RWPE2 (cell line): Measurements from ENCODE around the gene HSD17B12.
"Not testable (repeated sequence)": the region's sequence is repeated elsewhere in the genome, so short reads cannot be mapped to it uniquely, and the experiment has no call there.

Experiments used
- ATAC-seq: fragments of 200-7000 bp; cut with Tn5 transposase; 3 replicates; pipeline ENCODE4 v1.9.1; 2021; ENCODE audit warnings: low read depth
- DNase-seq: peaks from one replicate; pipeline ENCODE4 v3.0.0-alpha.2; 2020; ENCODE audit warnings: low spot score
- H3K27ac ChIP-seq: fragments of 450-650 bp; 2 replicates; pipeline ENCODE4 v1.5.1; 2017; ENCODE audit warnings: mild to moderate bottlenecking; ENCODE audit not compliant: poor library complexity, severe bottlenecking
- H3K27me3 ChIP-seq: fragments of 250-450 bp; sonication (Bioruptor Pico); 2 replicates; pipeline ENCODE4 v1.5.1; 2021; ENCODE audit warnings: mild to moderate bottlenecking, moderate library complexity; ENCODE audit not compliant: insufficient read depth, poor library complexity, severe bottlenecking
- H3K36me3 ChIP-seq: fragments of 250-450 bp; sonication (Bioruptor Pico); 2 replicates; pipeline ENCODE4 v1.5.1; 2020; ENCODE audit warnings: low read depth, mild to moderate bottlenecking, moderate library complexity
- H3K4me1 ChIP-seq: fragments of 250-450 bp; sonication (Bioruptor Pico); 2 replicates; pipeline ENCODE4 v1.5.1; 2021; ENCODE audit warnings: mild to moderate bottlenecking, moderate library complexity; ENCODE audit not compliant: insufficient read depth, poor library complexity, severe bottlenecking
- H3K4me3 ChIP-seq: fragments of 250-450 bp; sonication (Bioruptor Pico); 2 replicates; pipeline ENCODE4 v1.5.1; 2021; ENCODE audit warnings: mild to moderate bottlenecking, moderate library complexity; ENCODE audit not compliant: severe bottlenecking
- H3K9me3 ChIP-seq: fragments of 250-450 bp; sonication (Bioruptor Pico); 2 replicates; pipeline ENCODE4 v1.5.1; 2021; ENCODE audit warnings: mild to moderate bottlenecking, moderate library complexity; ENCODE audit not compliant: severe bottlenecking
- CTCF ChIP-seq: fragments of 450-650 bp; IDR thresholded peaks from one replicate; pipeline ENCODE4 v1.5.1; 2017; ENCODE audit warnings: mild to moderate bottlenecking, moderate library complexity; ENCODE audit not compliant: poor library complexity, severe bottlenecking

HSD17B12 gene

GRCh38 chr11:43760902-43761301 lies 80.4 kb downstream of the HSD17B12 start:
- Histone ChIP-seq H3K4me1 (no peaks in the 10 kb centered on the region), H3K4me3 (no peak overlapping the region), H3K27me3 (no peaks in the 10 kb centered on the region), H3K27ac (no peak overlapping the region), H3K9me3 (peaks cover 8% of the 10 kb centered on the region), H3K36me3 (peaks cover 44% of the 10 kb centered on the region)
- TF ChIP-seq CTCF = no peak
- DNase-seq (no peak), ATAC-seq (no peak)

GRCh38 chr11:43765194-43765593 lies 84.7 kb downstream of the HSD17B12 start:
- no peak overlapping the region for H3K4me3 ChIP-seq
- H3K36me3 ChIP-seq = peaks cover 44% of the 10 kb centered on the region
- no peak for TF ChIP-seq CTCF
- H3K4me1 ChIP-seq = no peaks in the 10 kb centered on the region
- H3K27ac ChIP-seq = no peak overlapping the region
- no peaks in the 10 kb centered on the region for H3K27me3 ChIP-seq
- DNase-seq = no peak
- no peak for ATAC-seq
- H3K9me3 ChIP-seq = peaks cover 8% of the 10 kb centered on the region

- not testable (repeated sequence) for H3K4me3 ChIP-seq, ATAC-seq, H3K27me3 ChIP-seq, DNase-seq, H3K4me1 ChIP-seq, H3K9me3 ChIP-seq, H3K27ac ChIP-seq
- H3K36me3 ChIP-seq = peaks cover 41% of the 10 kb centered on the region
These were observed 88.1 kb downstream of the HSD17B12 start for GRCh38 chr11:43768654-43769053.

- no peaks in the 10 kb centered on the region for H3K4me1 ChIP-seq
- no peak for ATAC-seq
- peaks cover 7% of the 10 kb centered on the region for H3K9me3 ChIP-seq
These were observed 89.6 kb downstream of the HSD17B12 start for GRCh38 chr11:43770173-43770572.

GRCh38 chr11:43772733-43773132 lies 92.2 kb downstream of the HSD17B12 start:
- Histone ChIP-seq H3K27ac (no peak overlapping the region), H3K4me1 (no peaks in the 10 kb centered on the region), H3K4me3 (no peak overlapping the region), H3K27me3 (no peaks in the 10 kb centered on the region), H3K9me3 (no peaks in the 10 kb centered on the region), H3K36me3 (peaks cover 24% of the 10 kb centered on the region)
- no peak for DNase-seq
- TF ChIP-seq CTCF = no peak
- ATAC-seq = no peak

More at GRCh38 chr11:43770173-43770572, 89.6 kb downstream of the HSD17B12 start:
- DNase-seq = no peak
- H3K4me3 ChIP-seq = no peak overlapping the region
- no peak for TF ChIP-seq CTCF
- H3K27me3 ChIP-seq = no peaks in the 10 kb centered on the region
- peaks cover 32% of the 10 kb centered on the region for H3K36me3 ChIP-seq
- H3K27ac ChIP-seq = no peak overlapping the region
